ENCODE data around the gene SP5.
"Not testable (repeated sequence)": the region's sequence is repeated elsewhere in the genome, so short reads cannot be mapped to it uniquely, and the experiment has no call there.

The SP5 gene

DNA sequence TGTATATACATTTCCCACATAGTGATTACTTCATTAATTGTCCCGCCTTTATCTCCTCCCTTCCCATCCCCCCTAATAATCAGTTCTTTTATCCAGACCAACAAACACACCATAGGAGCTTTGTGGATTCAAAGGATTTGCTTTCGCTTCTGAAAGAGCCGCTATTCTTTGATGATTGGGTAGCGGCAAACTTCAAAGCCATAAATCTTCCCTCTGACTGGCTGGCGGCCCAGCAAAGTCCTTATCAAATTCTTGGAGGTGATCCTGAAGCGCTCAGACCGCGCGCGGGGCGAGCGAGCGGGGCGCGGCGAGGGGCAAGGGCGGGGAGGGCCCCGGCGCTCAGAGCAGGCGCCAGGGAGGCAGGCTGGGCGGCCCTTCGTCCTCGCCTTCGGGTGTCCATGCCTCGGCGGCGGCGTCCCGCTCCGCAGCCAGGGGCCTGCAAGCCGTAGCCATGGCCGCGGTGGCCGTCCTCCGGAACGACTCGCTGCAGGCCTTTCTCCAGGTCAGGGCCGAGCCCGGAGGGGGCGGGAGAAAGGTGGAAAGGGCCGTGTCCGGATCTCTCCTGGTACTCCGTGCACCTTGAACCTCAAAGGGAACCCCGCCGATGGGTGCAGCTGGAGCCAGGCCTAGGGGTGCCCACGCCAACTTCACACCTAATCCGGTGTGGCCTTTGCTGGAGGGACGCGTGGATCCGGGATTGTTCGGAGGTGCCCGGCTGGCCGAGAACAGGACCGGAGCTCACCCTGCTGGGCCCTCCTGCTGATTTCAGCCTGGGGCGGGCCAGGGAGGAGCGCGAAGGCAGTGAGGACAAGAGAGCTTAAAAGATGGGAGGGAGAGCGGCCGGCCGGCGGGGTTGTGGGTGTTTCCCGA is at the start of gene SP5:
SP5 (plus strand) TSS at position 276 of the 870 bp plus-strand sequence; CDS start at position 452, 176 bp downstream.
- DNase-seq: no peak

DNA sequence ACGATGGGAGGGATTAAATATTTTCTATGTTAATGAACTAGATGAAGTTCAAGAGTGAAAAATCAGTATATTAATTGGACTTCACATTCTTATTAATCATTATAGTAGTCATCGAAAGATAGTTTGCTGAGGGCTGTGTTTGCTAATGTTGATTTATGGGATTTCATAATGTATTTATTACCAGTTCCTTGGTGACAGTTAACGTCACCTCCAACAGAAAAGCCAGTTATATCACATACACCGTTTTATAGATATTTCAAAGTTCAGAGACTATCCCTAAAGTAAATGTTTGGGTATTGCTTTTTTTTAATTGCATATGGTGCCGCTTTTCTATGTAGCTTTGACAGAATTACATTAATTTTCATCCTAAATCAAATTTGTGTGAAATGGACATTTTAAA is 49.4 kb upstream of the SP5 start:
- no peak for DNase-seq

- DNase-seq: no peak
These were observed 45.2 kb upstream of the SP5 start for GRCh38 chr2:170669909-170670308.

DNA sequence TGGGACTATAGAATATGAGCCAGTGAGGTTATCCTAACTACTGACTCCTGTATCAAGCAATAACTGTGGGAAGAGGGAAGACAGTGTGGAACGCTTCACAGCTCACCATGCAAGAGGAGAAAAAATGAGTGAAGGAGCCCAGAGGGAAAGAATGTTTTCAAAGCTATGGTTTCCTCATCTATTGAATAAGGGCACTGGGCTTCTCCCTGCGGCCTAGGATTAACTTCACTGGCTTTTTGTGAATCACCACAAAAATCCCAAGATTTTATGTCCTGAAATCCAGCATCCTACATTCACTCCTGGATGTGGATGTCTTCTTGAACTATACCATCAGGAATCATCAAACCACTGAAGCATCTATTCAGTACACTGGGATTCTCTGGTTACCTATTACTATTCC is 44.5 kb upstream of the SP5 start:
- DNase-seq: no peak

DNA sequence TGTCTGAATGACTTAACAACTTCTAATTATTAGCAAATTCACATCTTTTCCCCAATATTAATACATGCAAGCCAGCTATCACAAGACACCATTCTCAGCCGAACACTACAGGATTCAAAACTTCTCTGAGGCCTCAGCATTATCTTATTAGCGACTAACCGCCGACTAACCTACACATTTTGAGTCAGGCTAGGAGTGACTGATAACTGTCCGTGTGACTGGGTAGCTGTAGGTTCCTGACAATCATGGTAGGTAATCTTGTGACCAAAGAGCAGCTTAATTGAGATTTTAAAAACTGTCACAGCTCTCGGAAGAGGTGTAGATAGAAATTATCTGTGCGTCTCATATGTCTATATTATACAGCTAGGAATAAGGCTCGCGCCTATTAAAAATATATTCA is 44.1 kb upstream of the SP5 start:
- DNase-seq: no peak

- DNase-seq: not testable (repeated sequence)
These were observed 40.9 kb upstream of the SP5 start for GRCh38 chr2:170674282-170674681.

DNA sequence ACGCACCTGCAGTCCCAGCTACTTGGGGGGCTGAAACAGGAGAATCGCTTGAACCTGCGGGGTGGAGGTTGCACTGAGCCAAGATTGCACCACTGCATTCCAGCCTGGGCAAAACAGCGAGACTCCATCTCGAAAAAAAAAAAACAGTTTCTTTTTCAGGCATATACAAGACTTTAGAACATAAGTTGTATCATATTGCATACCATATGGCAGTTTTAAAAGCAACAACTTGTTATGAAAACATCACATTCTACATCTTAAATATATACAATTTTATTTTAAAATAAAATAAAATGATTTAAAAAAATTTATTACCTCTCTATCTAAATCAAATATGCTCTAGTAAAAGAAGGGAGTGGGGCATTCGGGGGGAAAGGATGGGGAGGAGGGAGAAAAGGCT is 39.4 kb upstream of the SP5 start:
- no peak for DNase-seq

- DNase-seq: no peak
These were observed 35.5 kb upstream of the SP5 start for GRCh38 chr2:170679607-170680079.

GRCh38 chr2:170680172-170680941 is 34.8 kb upstream of the SP5 start:
- no peak for DNase-seq

GRCh38 chr2:170681311-170681710 is 33.8 kb upstream of the SP5 start:
- DNase-seq: no peak

GRCh38 chr2:170685591-170685990 is 29.5 kb upstream of the SP5 start:
- no peak for DNase-seq

DNA sequence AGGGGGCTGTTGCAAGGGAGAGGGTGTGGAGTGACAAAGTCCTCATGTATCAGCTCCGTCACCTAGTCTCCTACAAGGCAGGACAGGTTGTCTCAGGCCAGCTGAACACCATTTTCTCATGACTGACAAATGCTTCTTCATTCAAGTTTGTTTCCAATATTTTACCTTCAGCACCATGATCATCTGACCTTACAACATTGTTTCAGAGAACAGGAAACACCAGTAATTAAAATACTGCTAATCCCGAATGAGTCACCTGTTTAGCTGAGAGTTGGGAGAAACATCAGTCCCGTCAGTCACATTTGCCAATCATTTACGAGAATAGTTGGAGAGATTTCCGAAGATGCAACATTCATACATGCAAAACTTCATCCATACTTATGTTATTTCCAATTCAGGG is 25.7 kb upstream of the SP5 start:
- DNase-seq: no peak

DNA sequence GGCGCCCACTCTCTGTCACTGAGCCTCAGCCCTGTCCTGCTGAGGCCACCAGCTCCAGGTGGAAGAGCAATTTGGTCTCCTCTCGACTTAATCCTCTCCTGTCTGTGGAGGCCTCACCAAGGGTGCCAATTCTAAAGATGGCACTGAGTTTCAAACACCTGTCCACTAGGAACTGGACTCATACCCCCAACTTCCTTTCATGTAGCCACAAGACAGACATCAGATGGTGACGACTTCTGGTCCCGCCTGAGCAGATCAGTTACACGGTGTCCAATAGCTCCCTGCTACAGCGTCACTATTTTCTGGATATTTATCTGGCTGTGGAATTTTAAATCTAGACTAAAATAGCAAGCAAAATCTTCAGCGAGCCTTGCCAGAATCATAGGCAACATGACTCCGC is 24.5 kb upstream of the SP5 start:
- DNase-seq: no peak

GRCh38 chr2:170694316-170694715 is 20.8 kb upstream of the SP5 start:
- DNase-seq: no peak

GRCh38 chr2:170695521-170696410 is 19.4 kb upstream of the SP5 start:
- DNase-seq: no peak

DNA sequence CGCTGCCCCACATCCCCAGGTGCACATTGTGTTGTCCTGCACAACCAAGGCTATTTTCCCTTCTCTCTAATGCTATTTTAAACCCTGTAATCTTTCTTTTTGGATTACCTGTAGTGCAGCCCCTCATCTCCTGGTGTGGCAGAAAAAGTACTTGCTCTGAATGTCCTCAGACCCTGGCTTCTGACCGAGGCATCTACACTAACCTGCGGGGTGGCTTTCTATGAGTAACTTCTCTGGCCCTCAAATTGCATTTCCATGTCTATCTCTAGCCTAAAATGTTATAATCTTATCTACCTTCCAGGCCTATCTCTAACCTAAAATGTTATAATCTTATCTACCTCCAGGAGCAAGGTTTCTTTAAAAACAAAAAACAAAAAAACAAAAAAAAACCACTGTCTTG is 18.2 kb upstream of the SP5 start:
- DNase-seq: no peak

GRCh38 chr2:170701011-170701410 is 14.1 kb upstream of the SP5 start:
- no peak for DNase-seq

DNA sequence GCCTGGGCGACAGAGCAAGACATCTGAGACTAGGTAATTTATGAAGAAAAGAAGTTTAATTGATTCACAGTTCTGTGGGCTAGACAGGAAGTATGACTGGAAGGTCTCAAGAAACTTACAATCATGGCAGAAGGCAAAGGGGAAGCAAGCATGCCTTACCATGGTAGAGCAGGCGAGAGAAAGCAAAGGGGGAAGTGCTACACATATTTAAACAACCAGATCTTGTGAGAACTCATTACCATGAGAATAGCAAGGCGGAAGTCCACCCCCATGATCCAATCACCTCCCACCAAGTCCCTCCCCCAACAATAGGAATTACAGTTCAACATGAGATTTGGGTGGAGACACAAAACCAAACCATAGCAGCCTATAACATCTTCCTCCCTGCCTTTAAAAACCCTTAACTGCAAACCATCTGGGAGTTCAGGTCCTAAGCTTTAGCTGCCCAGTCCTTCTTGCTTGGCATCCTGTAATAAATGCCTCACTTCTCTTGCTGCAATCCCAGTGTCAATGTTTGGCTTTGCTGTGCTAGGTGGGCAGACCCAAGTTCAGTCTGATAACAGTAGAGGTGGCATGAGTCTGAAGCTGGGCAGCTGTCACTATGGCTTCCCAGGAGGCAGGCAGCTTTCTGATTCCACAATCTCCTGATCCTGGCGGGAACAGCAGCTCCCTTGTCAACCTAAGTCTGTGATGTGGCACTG is 11.2 kb upstream of the SP5 start:
- no peak for DNase-seq

DNA sequence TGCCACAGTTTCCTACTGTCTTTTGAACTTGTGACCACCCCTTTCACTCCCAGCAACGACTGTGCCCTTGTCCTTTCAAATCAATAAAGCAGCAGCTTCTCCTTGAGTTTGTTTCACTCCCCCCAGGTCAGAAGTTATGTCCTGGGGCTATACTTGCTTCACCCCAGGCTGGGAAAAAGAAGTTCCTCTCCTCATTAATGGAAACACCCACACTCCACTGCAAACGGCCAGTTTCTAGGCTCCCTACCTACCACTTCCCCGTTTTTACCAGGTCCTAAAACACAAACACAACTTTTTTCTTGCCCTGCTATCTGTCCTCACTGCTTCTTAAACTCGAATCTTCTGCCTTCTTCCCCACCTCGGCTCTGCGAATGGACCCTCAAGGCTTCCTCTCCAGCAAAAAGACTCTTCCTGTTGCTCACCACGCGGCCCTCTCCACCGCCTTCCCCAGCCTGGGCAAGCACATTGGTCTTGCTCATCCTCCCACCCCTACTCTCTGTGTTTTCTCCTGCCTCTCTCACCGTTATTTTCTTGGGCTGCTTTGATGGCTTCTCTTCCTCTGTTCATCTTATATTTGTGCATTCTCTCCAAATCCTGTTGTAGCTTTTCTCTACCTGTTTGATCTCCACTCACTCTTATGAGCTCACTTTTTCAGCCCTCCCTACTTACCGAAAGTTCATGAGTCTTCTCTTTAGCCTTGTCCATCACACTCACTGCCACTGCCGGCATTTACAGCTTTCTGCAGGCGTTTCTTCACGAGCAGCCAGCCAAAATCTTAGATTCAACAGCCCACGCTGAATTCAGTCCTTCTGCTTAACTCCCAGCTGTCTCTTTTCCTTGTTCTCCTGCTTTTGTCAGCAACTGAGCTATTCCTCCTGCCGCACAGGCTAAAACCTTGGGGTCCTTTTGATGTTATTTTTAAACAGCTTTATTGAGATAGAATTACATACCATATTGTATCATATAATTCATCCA is 7.0 kb upstream of the SP5 start:
- no peak for DNase-seq

DNA sequence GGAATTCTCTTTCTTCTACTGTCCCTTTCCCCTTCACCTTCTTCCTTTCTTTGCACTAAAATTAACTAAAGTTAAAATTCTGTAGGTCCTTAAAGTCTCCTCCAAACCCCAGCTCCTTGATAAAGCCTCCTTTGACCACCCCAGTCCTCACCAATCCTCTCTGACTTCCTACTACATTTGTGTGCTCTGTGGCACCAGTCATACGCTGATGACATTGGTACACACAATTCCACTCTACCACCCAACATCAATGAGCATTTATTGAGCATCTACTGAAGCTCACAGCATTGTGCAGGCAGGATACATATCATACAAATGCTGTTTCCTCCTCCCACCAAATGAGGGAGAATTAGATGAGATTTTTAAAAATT is 4.5 kb upstream of the SP5 start:
- no peak for DNase-seq

DNA sequence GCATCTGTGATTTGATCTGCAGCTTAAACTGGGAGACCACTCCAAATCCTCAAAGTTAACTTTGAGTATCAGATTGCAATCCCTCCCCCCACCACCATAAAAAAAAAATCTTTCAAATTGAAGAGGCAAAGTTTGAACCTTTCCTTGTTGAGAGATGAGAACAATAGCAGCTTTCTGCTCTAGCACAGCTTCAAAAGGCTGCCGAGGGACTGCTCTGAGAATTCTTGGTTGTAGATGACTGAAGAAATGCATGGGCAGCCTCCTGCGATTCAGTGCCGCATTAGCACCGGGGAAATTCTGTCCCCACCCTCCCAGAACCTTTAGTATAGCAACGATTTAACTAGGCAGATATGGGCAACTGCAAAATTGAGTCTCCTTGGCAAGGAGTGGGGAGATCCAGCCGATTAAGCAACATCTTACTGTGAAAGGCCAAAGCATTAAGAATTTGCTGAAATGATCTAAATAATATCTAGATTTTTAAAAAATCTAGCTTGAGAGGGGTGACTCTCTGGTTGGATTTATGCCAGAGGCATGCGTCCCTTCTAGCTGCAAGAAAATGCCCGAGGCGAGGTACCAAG is 3.9 kb upstream of the SP5 start:
- DNase-seq: no peak
